Sigmoid colon (tissue), 4 donors: ENCODE data around the gene RRP12.

ENCODE experiments used
- EP300 ChIP-seq, 4 donors: sonication (generic); formaldehyde crosslinking; IDR thresholded peaks; one replicate each; pipeline ENCODE4 v1.6.1; 2017; ENCODE audit warnings: antibody characterized with exemption in 4 of 4
- TF ChIP-seq, protein P1 (sequence below), 4 experiments: fragments of 450-650 bp in 3 of 4; fragments of 200-600 bp in 1 of 4; IDR thresholded peaks; one replicate each; pipeline ENCODE4 v1.5.1; 2016 to 2019; ENCODE audit warnings: antibody characterized with exemption in 4 of 4, mild to moderate bottlenecking in 3 of 4, moderate library complexity in 2 of 4

GRCh38 chr10:97327348-97328294 lies 73.5 kb downstream of the RRP12 start:
- TF ChIP-seq, protein P1, sequence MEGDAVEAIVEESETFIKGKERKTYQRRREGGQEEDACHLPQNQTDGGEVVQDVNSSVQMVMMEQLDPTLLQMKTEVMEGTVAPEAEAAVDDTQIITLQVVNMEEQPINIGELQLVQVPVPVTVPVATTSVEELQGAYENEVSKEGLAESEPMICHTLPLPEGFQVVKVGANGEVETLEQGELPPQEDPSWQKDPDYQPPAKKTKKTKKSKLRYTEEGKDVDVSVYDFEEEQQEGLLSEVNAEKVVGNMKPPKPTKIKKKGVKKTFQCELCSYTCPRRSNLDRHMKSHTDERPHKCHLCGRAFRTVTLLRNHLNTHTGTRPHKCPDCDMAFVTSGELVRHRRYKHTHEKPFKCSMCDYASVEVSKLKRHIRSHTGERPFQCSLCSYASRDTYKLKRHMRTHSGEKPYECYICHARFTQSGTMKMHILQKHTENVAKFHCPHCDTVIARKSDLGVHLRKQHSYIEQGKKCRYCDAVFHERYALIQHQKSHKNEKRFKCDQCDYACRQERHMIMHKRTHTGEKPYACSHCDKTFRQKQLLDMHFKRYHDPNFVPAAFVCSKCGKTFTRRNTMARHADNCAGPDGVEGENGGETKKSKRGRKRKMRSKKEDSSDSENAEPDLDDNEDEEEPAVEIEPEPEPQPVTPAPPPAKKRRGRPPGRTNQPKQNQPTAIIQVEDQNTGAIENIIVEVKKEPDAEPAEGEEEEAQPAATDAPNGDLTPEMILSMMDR (IDR thresholded peaks at IDR 0.05), result no peak
- TF ChIP-seq EP300 (IDR thresholded peaks at IDR 0.05), result no peak
